B cell (primary cell): ENCODE results near the gene B4GALNT4. TPM values are rescaled to one million over a fixed set of nuclear protein-coding genes. Genes with fewer than 3 reads are reported as not detected.

Source experiments
- ATAC-seq: fragments of 200-7000 bp; cut with Tn5 transposase; one replicate; pipeline ENCODE4 v1.10.0; 2021; ENCODE audit warnings: low read depth, mild to moderate bottlenecking, moderate number of reproducible peaks, moderate library complexity
- CTCF ChIA-PET: fragments of 350-600 bp; sonication (Branson Sonifier 250); formaldehyde crosslinking; loops from one replicate; lab custom pipeline; 2021; ENCODE audit warnings: antibody characterized with exemption, inconsistent platforms; lab: Charles Lee
- POLR2A ChIA-PET: fragments of 350-600 bp; sonication (Branson Sonifier 250); formaldehyde crosslinking; loops from one replicate; lab custom pipeline; 2021; ENCODE audit warnings: antibody characterized with exemption; lab: Charles Lee
- DNase-seq: peaks from one replicate; pipeline ENCODE4 v3.0.0; 2013
- H2AFZ ChIP-seq: 2 replicates; pipeline ENCODE4 v1.6.1; 2012; ENCODE audit warnings: mild to moderate bottlenecking, low read depth, low read length; ENCODE audit not compliant: insufficient read depth, poor library complexity, severe bottlenecking
- H3K27ac ChIP-seq, 2 donors: 1 replicate in 1 of 2; 2 replicates in 1 of 2; pipeline ENCODE4 v1.5.1; 2012 to 2013; ENCODE audit warnings: low read length in 2 of 2, mild to moderate bottlenecking in 2 of 2, moderate library complexity in 1 of 2
- H3K27me3 ChIP-seq, 4 experiments: fragments of 200-600 bp in 1 of 4; sonication (generic) in 1 of 4; replicated peaks in 1 of 4; 1 replicate in 2 of 4; 2 replicates in 2 of 4; pipeline versions ENCODE4 v1.6.1 to v1.7.0; 2013 to 2016; ENCODE audit warnings: low read length in 3 of 4, mild to moderate bottlenecking in 2 of 4, mixed read lengths in 1 of 4, moderate library complexity in 1 of 4; ENCODE audit not compliant: insufficient read depth in 4 of 4, control insufficient read depth in 3 of 4; ENCODE audit errors: control extremely low read depth in 1 of 4
- H3K36me3 ChIP-seq, 2 experiments: replicated peaks in 1 of 2; 1 replicate in 1 of 2; 2 replicates in 1 of 2; pipeline versions ENCODE4 v1.6.1 to v1.7.1; 2013; ENCODE audit warnings: low read length in 1 of 2; ENCODE audit not compliant: insufficient read depth in 2 of 2, control insufficient read depth in 1 of 2; ENCODE audit errors: control extremely low read depth in 1 of 2, extremely low read depth in 1 of 2
- H3K4me1 ChIP-seq, 2 donors: fragments of 200-600 bp in 1 of 2; sonication (generic) in 1 of 2; 1 replicate in 1 of 2; 2 replicates in 1 of 2; pipeline versions ENCODE4 v1.5.1 to v1.6.1; 2013 to 2017; ENCODE audit warnings: low read length in 2 of 2; ENCODE audit not compliant: control insufficient read depth in 2 of 2, insufficient read depth in 2 of 2
- H3K4me2 ChIP-seq: replicated peaks from 2 replicates; pipeline ENCODE3; 2012; ENCODE audit warnings: mild to moderate bottlenecking, low read depth, low read length; ENCODE audit not compliant: poor library complexity, severe bottlenecking
- H3K4me3 ChIP-seq, 5 experiments: fragments of 200-600 bp in 1 of 5; sonication (generic) in 1 of 5; 1 replicate in 3 of 5; 2 replicates in 2 of 5; pipeline versions ENCODE4 v1.5.1 to v1.7.0; 2011 to 2016; ENCODE audit warnings: low read length in 4 of 5, mild to moderate bottlenecking in 4 of 5, low read depth in 2 of 5, control low read depth in 1 of 5, moderate library complexity in 1 of 5; ENCODE audit not compliant: insufficient read depth in 1 of 5; ENCODE audit errors: control extremely low read depth in 1 of 5, extremely low read depth in 1 of 5
- H3K79me2 ChIP-seq: fragments of 200-600 bp; sonication (generic); one replicate; pipeline ENCODE4 v1.6.0; 2016; ENCODE audit warnings: low read length; ENCODE audit not compliant: control insufficient read depth, insufficient read depth
- H3K9ac ChIP-seq: fragments of 200-600 bp; sonication (generic); 2 replicates; pipeline ENCODE4 v1.6.1; 2017; ENCODE audit warnings: mild to moderate bottlenecking, low read length, moderate library complexity
- H3K9me3 ChIP-seq, 3 donors: one replicate each; pipeline versions ENCODE4 v1.6.1 to v1.7.1; 2013; ENCODE audit warnings: low read length in 2 of 3; ENCODE audit not compliant: control insufficient read depth in 2 of 3, insufficient read depth in 1 of 3; ENCODE audit errors: control extremely low read depth in 1 of 3
- H4K20me1 ChIP-seq: 2 replicates; pipeline ENCODE4 v1.6.0; 2012; ENCODE audit warnings: mild to moderate bottlenecking, low read length; ENCODE audit not compliant: insufficient read depth, control insufficient read depth, poor library complexity, severe bottlenecking
- H3K27ac Mint-ChIP-seq: one replicate; pipeline ENCODE4 v1.8.0; 2021; ENCODE audit warnings: mixed read lengths
- H3K27me3 Mint-ChIP-seq: one replicate; pipeline ENCODE4 v1.8.0; 2021; ENCODE audit warnings: mixed read lengths
- H3K4me1 Mint-ChIP-seq: one replicate; pipeline ENCODE4 v1.8.0; 2021; ENCODE audit warnings: mixed read lengths
- H3K4me3 Mint-ChIP-seq: one replicate; pipeline ENCODE4 v1.8.0; 2021; ENCODE audit warnings: mixed read lengths
- H3K9me3 Mint-ChIP-seq: one replicate; pipeline ENCODE4 v1.8.0; 2022; ENCODE audit warnings: mixed read lengths; ENCODE audit not compliant: insufficient read depth
- CTCF ChIP-seq: fragments of 200-600 bp; IDR thresholded peaks from one replicate; pipeline ENCODE4 v1.8.0; 2022; ENCODE audit warnings: antibody characterized with exemption, mild to moderate bottlenecking
- EZH2 ChIP-seq: IDR thresholded peaks from 2 replicates; pipeline ENCODE4 v1.6.1; 2012; ENCODE audit warnings: borderline replicate concordance, low read depth, mild to moderate bottlenecking, moderate library complexity, low read length; ENCODE audit not compliant: insufficient read depth, poor library complexity, severe bottlenecking
- WGBS: methylation state at CpG from one replicate; pipeline ENCODE4 v1.1.5; 2013; ENCODE audit warnings: missing lambda C conversion rate; ENCODE audit not compliant: insufficient coverage; 5-methylcytosine and 5-hydroxymethylcytosine counted together
- intact Hi-C: fragments of 100-400 bp; cut with micrococcal nuclease; formaldehyde crosslinking; loops from one replicate; pipeline ENCODE4 v1.10.0; 2022
- polyA plus RNA-seq: library from polyadenylated mRNA; depleted of rRNA; stranded (reverse); fragments of >200 nt; gene quantifications from 2 replicates; pipeline ENCODE4 v1.2.3, GENCODE V29; 2012
- total RNA-seq, 2 donors: library from RNA; stranded (reverse); fragments of 120-200 nt in 1 of 2; gene quantifications; 1 replicate in 1 of 2; 2 replicates in 1 of 2; pipeline versions ENCODE4 v1.2.3 to v1.2.4, GENCODE V29; 2013 to 2022

The B4GALNT4 gene
- total and polyA plus RNA-seq, 2 donors (not counting 1 experiment from before 2014, with no cell fraction given) = not detected

GRCh38 chr11:350723-351255, 18.5 kb upstream of the B4GALNT4 start:
- no peaks in the 10 kb centered on the region for H4K20me1 ChIP-seq
- CTCF ChIA-PET = no interaction called here
- Mint-ChIP-seq H3K27me3 (no peaks in the 10 kb centered on the region), H3K4me1 (peaks cover 28% of the 10 kb centered on the region), H3K4me3 (no peak overlapping the region), H3K27ac (peak overlapping the region; percentile 44), H3K9me3 (no peaks in the 10 kb centered on the region)
- peak overlapping the region; percentile 27 for H2AFZ ChIP-seq
- intact Hi-C loops = no loop called here
- no peaks in the 10 kb centered on the region for H3K27me3 ChIP-seq
- peaks cover 15 to 29% of the 10 kb centered on the region in 2 donors for H3K4me1 ChIP-seq
- no peak overlapping the region for H3K9ac ChIP-seq
- H3K27ac ChIP-seq = no peak overlapping the region
- no peak for TF ChIP-seq EZH2
- TF ChIP-seq CTCF = no peak
- no peaks in the 10 kb centered on the region for H3K79me2 ChIP-seq
- H3K4me2 ChIP-seq = peak overlapping the region; percentile 1
- 41% methylated on average over 15 of the region's 18 CpGs for WGBS
- POLR2A ChIA-PET = no interaction called here
- H3K9me3 ChIP-seq = no peaks in the 10 kb centered on the region
- no peak overlapping the region for H3K4me3 ChIP-seq
- no peaks in the 10 kb centered on the region for H3K36me3 ChIP-seq
- peak; percentile 22 for DNase-seq
- no peak for ATAC-seq

- Histone ChIP-seq H4K20me1 (no peaks in the 10 kb centered on the region), H3K4me3 (no peak overlapping the region), H3K79me2 (no peaks in the 10 kb centered on the region), H3K27ac (no peak overlapping the region), H3K36me3 (no peaks in the 10 kb centered on the region), H3K4me2 (no peak overlapping the region), H3K9me3 (no peaks in the 10 kb centered on the region), H3K9ac (no peak overlapping the region), H2AFZ (no peak overlapping the region), H3K4me1 (peaks cover 16 to 31% of the 10 kb centered on the region in 2 donors), H3K27me3 (no peaks in the 10 kb centered on the region)
- Mint-ChIP-seq H3K4me1 (peaks cover 28% of the 10 kb centered on the region), H3K9me3 (no peaks in the 10 kb centered on the region), H3K27ac (no peak overlapping the region), H3K27me3 (no peaks in the 10 kb centered on the region), H3K4me3 (no peak overlapping the region)
- WGBS = 97% methylated on average over 14 of the region's 14 CpGs
- ChIA-PET POLR2A (no interaction called here), CTCF (interaction anchor here (5.3 kb wide), 1 partner anchor 101 kb away, joined by 82 read pairs; no protein-coding TSS in a partner anchor)
- TF ChIP-seq CTCF (no peak), EZH2 (no peak)
- ATAC-seq = no peak
- no peak for DNase-seq
- intact Hi-C loops = no loop called here
Observed at GRCh38 chr11:351411-351810, 17.9 kb upstream of the B4GALNT4 start.
